CD4-positive, alpha-beta T cell treated with Interleukin-4 for 4 hours (primary cell): ENCODE results near the gene PFDN4.
"Not testable (repeated sequence)": the region's sequence is repeated elsewhere in the genome, so short reads cannot be mapped to it uniquely, and the experiment has no call there.

Experiments
- DNase-seq: peaks from one replicate; pipeline ENCODE4 v3.0.0-alpha.2; 2020

PFDN4 gene

GRCh38 chr20:54229566-54230160, 21.8 kb downstream of the PFDN4 start:
- DNase-seq: no peak

DNA sequence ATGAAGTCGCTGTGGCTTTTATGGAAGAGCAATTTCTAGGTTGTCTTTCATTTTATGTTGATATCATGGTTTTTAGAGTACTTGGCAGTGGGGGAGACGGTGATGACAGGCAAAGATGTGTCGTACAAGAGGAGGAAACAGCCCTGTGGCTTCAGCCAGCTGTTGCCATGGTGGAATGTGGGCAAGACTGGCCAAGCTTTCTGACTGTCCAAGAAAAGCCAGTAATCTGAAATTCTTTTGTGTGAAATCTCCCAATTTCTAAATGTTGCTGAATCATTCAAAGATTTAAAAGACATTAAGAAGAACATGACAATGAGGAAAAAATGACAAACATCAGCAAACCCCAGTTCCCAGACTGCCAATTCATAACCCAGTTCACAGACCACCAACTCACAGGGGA, 23.1 kb downstream of the PFDN4 start:
- no peak for DNase-seq

GRCh38 chr20:54234991-54235390, 27.1 kb downstream of the PFDN4 start:
- no peak for DNase-seq

- no peak for DNase-seq
Measured at GRCh38 chr20:54237116-54237943, 29.4 kb downstream of the PFDN4 start.

DNA sequence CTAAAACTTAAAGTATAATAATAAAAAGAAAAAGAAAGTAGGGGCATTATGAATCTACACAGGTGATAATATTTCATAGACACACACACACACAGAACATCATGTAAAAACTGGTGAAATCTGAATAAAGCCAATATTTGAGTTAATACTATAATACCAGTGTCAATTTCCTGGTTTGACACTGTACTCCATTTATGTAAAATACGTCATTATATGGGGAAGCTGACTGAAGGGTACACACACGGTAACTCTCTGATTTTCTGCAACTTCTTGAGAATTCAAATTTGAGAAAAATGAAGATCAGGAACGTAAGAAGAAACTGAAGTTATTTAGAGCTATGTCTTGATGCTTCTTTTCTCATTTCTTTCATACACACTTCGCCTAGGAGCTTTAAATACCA, 36.2 kb downstream of the PFDN4 start:
- DNase-seq: no peak

GRCh38 chr20:54248705-54249104, 40.8 kb downstream of the PFDN4 start:
- DNase-seq: not testable (repeated sequence)

DNA sequence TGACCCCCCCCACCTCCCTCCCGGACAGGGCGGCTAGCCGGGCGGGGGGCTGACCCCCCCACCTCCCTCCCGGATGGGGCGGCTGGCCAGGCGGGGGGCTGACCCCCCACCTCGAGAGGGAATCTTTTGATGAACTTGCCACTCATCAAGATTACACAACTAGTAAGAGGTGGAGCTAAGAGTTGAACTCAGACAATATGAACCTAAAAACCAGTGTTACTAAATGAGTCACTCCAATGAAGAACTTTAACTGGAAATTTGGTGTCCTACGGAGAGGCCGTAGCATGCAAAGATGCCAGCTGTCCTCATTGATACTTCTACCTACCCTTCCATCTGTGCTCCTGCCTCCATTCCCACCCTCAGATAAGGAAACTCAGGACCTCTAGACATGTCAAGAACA, 42.8 kb downstream of the PFDN4 start:
- no peak for DNase-seq

DNA sequence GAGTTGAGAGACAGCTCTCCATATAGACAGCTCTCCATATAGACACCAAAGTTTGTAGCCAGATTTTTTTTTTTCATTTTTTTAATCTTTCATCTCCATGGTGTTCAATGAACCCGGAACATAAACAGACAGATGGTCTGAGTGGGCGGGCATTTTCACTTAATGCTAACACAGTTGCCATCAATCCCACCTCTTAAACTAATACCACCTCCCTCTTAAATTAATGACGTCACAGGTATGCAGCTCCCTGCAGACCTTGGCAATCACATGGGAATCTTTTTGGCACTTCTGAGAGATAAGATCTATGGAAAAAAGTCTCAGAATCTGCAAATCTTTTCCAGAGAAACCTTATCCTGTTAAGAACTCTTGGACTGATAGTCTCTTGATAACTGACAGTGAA, 43.2 kb downstream of the PFDN4 start:
- DNase-seq: no peak

DNA sequence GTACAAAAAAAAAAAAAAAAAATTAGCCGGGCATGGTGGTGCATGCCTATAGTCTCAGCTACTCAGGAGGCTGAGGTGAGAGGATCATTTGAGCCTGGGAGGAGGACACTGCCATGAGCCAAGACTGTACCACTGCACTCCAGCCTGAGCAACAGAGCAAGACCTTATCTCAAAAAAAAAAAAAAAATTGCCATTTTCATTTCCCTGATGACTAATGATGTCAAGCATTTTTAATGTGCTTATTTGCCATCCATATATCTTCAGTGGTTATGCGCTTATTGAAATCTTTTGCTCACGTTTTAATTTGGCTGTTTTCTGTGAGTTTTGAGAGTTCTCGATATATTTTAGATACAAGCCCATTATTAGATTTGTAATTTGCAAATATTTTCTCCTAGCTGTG, 46.7 kb downstream of the PFDN4 start:
- no peak for DNase-seq

- no peak for DNase-seq
Measured at GRCh38 chr20:54255157-54255556, 47.3 kb downstream of the PFDN4 start.

DNA sequence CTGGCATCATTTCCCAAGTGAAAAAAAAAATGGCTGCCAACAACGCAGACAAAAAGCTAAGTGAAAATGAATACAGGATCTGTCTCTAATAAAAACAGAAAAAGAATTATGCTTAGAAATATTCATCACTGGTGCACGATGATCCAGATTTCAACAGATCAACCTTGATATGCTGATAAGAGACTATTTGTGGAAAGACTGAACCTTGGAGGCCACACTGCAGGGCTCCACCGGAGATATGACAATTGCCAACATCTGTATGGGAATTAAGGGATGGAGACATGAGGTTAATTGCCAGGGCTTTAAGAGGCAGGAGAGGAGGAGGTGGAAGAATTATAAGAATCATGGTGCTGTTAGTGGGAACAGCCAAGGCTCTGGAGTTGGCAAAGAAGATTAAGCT, 48.3 kb downstream of the PFDN4 start:
- no peak for DNase-seq

GRCh38 chr20:54257071-54257816, 49.4 kb downstream of the PFDN4 start:
- no peak for DNase-seq

DNA sequence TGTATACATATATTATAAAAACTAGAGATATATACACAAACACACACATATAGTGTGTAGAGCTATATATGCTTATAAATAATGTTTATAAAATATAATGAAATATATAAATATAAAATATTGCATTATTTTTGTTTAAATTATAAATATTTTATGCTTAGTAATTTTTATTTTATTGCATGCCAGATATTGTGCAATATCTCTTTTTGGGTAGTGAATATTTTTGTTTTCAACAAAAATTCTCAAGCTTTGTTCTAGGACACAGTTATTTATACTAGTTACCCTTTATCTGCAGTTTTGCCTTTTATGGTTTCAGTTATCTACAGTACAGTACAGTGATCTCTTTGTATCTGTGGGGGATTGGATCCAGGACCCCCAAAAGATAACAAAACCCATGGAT, 52.2 kb downstream of the PFDN4 start:
- DNase-seq: no peak

DNA sequence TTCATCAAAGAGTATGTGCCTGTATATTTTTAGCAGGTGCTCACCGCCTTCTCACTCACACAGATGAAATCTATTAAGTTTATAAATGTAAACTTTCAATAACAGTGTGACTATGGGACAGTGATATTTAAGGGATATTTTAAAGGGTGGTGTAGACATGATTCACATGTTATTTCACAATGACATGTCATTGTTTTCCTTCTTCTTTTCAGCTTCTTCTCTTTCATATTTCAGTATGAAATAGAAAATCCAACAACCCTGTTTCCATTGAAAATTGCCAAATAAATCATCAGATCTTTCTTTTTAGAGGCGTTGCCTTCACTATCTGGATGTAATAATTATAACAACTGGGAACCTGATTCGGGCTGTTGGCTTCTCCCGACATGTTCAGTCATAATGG, 54.8 kb downstream of the PFDN4 start:
- DNase-seq: no peak

DNA sequence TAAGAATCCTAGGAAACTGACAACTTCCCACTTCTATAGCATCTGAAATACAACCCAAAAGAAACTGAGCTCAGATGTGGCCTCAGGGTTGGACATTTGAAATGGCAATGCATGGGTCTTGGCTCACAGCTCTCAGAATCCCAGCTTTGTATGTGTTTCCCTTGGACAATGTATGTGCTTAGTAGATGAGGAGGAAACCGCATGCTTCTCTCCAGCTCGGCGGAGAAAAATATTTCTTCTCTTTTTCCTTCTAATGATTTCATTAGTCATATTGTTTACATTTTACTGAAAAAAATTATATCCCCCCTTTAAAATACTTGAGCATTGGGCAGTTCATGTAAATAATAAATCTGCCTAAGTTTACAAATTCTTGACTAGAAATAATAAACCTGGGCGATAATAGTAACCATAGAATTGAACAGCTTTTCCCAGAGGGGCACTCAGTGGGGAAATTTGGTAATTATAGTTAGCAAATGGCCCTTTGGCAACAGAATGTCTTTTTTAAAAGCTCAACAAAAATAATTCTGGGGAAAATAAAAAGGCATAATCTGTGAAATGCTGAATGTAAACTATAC, 55.3 kb downstream of the PFDN4 start:
- no peak for DNase-seq

- DNase-seq: not testable (repeated sequence)
Measured at GRCh38 chr20:54265791-54266190, 57.9 kb downstream of the PFDN4 start.

- DNase-seq: no peak
Measured at GRCh38 chr20:54266844-54267243, 59.0 kb downstream of the PFDN4 start.

- DNase-seq: no peak
Measured at GRCh38 chr20:54267483-54268003, 59.7 kb downstream of the PFDN4 start.

- DNase-seq: no peak
Measured at GRCh38 chr20:54268941-54269340, 61.1 kb downstream of the PFDN4 start.
